A549 (cell line): ENCODE data around the gene RDH12. TPM values are rescaled to one million over a fixed set of nuclear protein-coding genes. Genes with fewer than 3 reads are reported as not detected.
A peak's percentile ranks its signal among the peaks of the same experiment; 100 is the strongest.
"Not testable (repeated sequence)": the region's sequence is repeated elsewhere in the genome, so short reads cannot be mapped to it uniquely, and the experiment has no call there.

Source experiments
- ATAC-seq, 2 experiments: fragments of 200-7000 bp in 1 of 2; fragments of >200 bp in 1 of 2; cut with Nextera tagmentation in 1 of 2; cut with Tn5 transposase in 1 of 2; 3 replicates each; pipeline versions ENCODE4 v1.8.0 to v1.9.1; 2018 to 2020; ENCODE audit warnings: mild to moderate bottlenecking in 1 of 2, moderate library complexity in 1 of 2
- CTCF ChIA-PET: fragments of 300-600 bp; sonication (Branson Sonifier 250); formaldehyde crosslinking; extraction: SDS; loops from one replicate; lab custom pipeline; 2021; ENCODE audit warnings: antibody characterized with exemption, inconsistent platforms; lab: Yijun Ruan, JAX
- POLR2A ChIA-PET: fragments of 350-600 bp; formaldehyde crosslinking; extraction: SDS; loops from one replicate; lab custom pipeline; 2021; ENCODE audit warnings: antibody characterized with exemption, inconsistent platforms; lab: Yijun Ruan, JAX
- DNase-seq, 2 experiments: peaks; one replicate each; pipeline versions ENCODE4 v3.0.0 to v3.0.0-alpha.2; 2011 to 2016; ENCODE audit warnings: low read depth in 1 of 2, low spot score in 1 of 2
- FAIRE-seq: peaks from 2 replicates; lab custom pipeline; 2011; peaks lifted over from hg19 to GRCh38; lab: Jason Lieb, UNC
- H3K27ac ChIP-seq, 2 experiments: fragments of >200 bp; sonication (Bioruptor Twin); formaldehyde crosslinking; 3 replicates each; pipeline ENCODE4 v1.5.1; 2016 to 2017
- H3K4me1 ChIP-seq: fragments of >200 bp; sonication (Bioruptor Twin); formaldehyde crosslinking; 3 replicates; pipeline ENCODE4 v1.6.1; 2016
- H3K4me2 ChIP-seq: fragments of >200 bp; sonication (Bioruptor Twin); formaldehyde crosslinking; 3 replicates; pipeline ENCODE4 v1.6.1; 2016
- H3K4me3 ChIP-seq: fragments of >200 bp; sonication (Bioruptor Twin); formaldehyde crosslinking; 3 replicates; pipeline ENCODE4 v1.5.1; 2016
- H3K9me3 ChIP-seq: fragments of >200 bp; sonication (Bioruptor Twin); formaldehyde crosslinking; 3 replicates; pipeline ENCODE4 v1.6.1; 2016
- CBX2 ChIP-seq: fragments of 200-600 bp; sonication (generic); IDR thresholded peaks from 2 replicates; pipeline ENCODE4 v1.6.1; 2016; ENCODE audit warnings: low read depth, mild to moderate bottlenecking, borderline replicate concordance
- CBX8 ChIP-seq: fragments of 200-600 bp; sonication (generic); IDR thresholded peaks from 2 replicates; pipeline ENCODE4 v1.6.1; 2016
- E2F6 ChIP-seq: IDR thresholded peaks from 2 replicates; pipeline ENCODE4 v1.6.1; 2012; ENCODE audit warnings: low read depth, borderline replicate concordance
- ESRRA ChIP-seq: fragments of 150-350 bp; IDR thresholded peaks from 2 replicates; pipeline ENCODE4 v1.6.1; 2014; ENCODE audit warnings: mild to moderate bottlenecking, low read length, borderline replicate concordance
- HOXB13 ChIP-seq: fragments of 250-450 bp; sonication (Bioruptor Pico); IDR thresholded peaks from 2 replicates; pipeline ENCODE4 v1.5.0; 2020; ENCODE audit warnings: low read depth, mild to moderate bottlenecking, moderate library complexity
- KDM5A ChIP-seq: fragments of 200-600 bp; sonication (generic); IDR thresholded peaks from 2 replicates; pipeline ENCODE4 v1.6.1; 2016; ENCODE audit warnings: antibody characterized with exemption, mild to moderate bottlenecking
- MAFK ChIP-seq: fragments of 450-650 bp; IDR thresholded peaks from 2 replicates; pipeline ENCODE4 v1.6.1; 2014; ENCODE audit not compliant: partially characterized antibody
- RAD21 ChIP-seq, 2 experiments: fragments of >200 bp in 1 of 2; sonication (Bioruptor Twin) in 1 of 2; formaldehyde crosslinking in 1 of 2; IDR thresholded peaks in 1 of 2; conservative IDR thresholded peaks in 1 of 2; 2 replicates in 1 of 2; 3 replicates in 1 of 2; pipeline ENCODE4 v1.6.1; 2012 to 2018; ENCODE audit warnings: inconsistent platforms in 1 of 2
- RARB ChIP-seq: fragments of 250-450 bp; sonication (Bioruptor Pico); IDR thresholded peaks from 2 replicates; pipeline ENCODE4 v1.8.0; 2021; ENCODE audit warnings: mild to moderate bottlenecking, moderate library complexity
- SREBF2 ChIP-seq: fragments of 450-650 bp; IDR thresholded peaks from 2 replicates; pipeline ENCODE4 v1.6.1; 2014; ENCODE audit warnings: mild to moderate bottlenecking, moderate library complexity
- TFCP2L1 ChIP-seq: fragments of 250-450 bp; sonication (Bioruptor Pico); IDR thresholded peaks from 2 replicates; pipeline ENCODE4 v1.5.0; 2021; ENCODE audit warnings: mild to moderate bottlenecking
- ZFP36 ChIP-seq: fragments of 450-650 bp; IDR thresholded peaks from 2 replicates; pipeline ENCODE4 v1.6.1; 2014; ENCODE audit warnings: borderline replicate concordance; ENCODE audit not compliant: partially characterized antibody
- ZNF302 ChIP-seq: fragments of 250-450 bp; sonication (Bioruptor Pico); IDR thresholded peaks from 2 replicates; pipeline ENCODE4 v1.9.0; 2021; ENCODE audit warnings: inconsistent platforms, mild to moderate bottlenecking, moderate library complexity
- ZSCAN20 ChIP-seq: fragments of 250-450 bp; sonication (Bioruptor Pico); IDR thresholded peaks from 2 replicates; pipeline ENCODE4 v1.8.0; 2022; ENCODE audit warnings: mild to moderate bottlenecking, moderate library complexity
- WGBS: methylation state at CpG from one replicate; pipeline ENCODE4 v1.1.6; 2017; ENCODE audit errors: missing lambda C conversion rate; 5-methylcytosine and 5-hydroxymethylcytosine counted together
- polyA plus RNA-seq, 4 experiments: library from polyadenylated mRNA; depleted of rRNA in 3 of 4; stranded (reverse); fragments of >200 nt; fragmentation: RNase III in 1 of 4; extraction: RNeasy Plus Mini Kit Qiagen cat#74134 plus additional on column Dnase treatment in 1 of 4; gene quantifications; 2 replicates in 3 of 4; 3 replicates in 1 of 4; pipeline ENCODE4 v1.2.3, GENCODE V29; 2011 to 2017

The RDH12 gene
- polyA plus RNA-seq, 2 of the 4 experiments (the other 2 are of a cell fraction) = 0.12 to 0.14 TPM

GRCh38 chr14:67705211-67705610 is 3.5 kb downstream of the RDH12 start:
- WGBS = 5% methylated on average over 3 of the region's 3 CpGs
- H3K27ac ChIP-seq = peak overlapping the region in 1 of 2 experiments; percentile 53; a peak in 2 of 6 replicates
- FAIRE-seq (no peak), DNase-seq (peak in 1 of 2 experiments; percentile 18), ATAC-seq (no peak)
- POLR2A ChIA-PET = interaction anchor here (1.5 to 2.0 kb wide), 2 partner anchors 10 to 31 kb away, joined by 17 to 22 read pairs; partner anchors contain the start of genes RDH11 and VTI1B
- no peak overlapping the region for H3K4me3 ChIP-seq
- peaks cover 28% of the 10 kb centered on the region for H3K4me1 ChIP-seq
- peak overlapping the region; percentile 29 for H3K4me2 ChIP-seq
- peaks cover 12% of the 10 kb centered on the region; the same call in 2 of the 3 replicates for H3K9me3 ChIP-seq
- TF ChIP-seq RARB (CRISPR knock-in tag) (no peak), TFCP2L1 (CRISPR knock-in tag) (no peak), KDM5A (no peak), ZSCAN20 (CRISPR knock-in tag) (no peak), HOXB13 (no peak), SREBF2 (no peak), ZNF302 (CRISPR knock-in tag) (no peak), E2F6 (no peak), MAFK (no peak), RAD21 (conservative IDR thresholded peaks at IDR 0.05 in 1 of 2, IDR thresholded peaks at IDR 0.05 in 1 of 2) (no peak)
- CTCF ChIA-PET = interaction anchor here (0.6 to 6.9 kb wide), 50 partner anchors 9 to 345 kb away, joined by 3 to 267 read pairs (median 6); partner anchors contain the start of genes ARG2, ATP6V1D, EIF2S1 and PIGH

GRCh38 chr14:67709346-67709745 is 7.7 kb downstream of the RDH12 start:
- H3K27ac ChIP-seq, ATAC-seq, POLR2A ChIA-PET, DNase-seq, H3K4me3 ChIP-seq, H3K4me2 ChIP-seq, FAIRE-seq: not testable (repeated sequence)
- CTCF ChIA-PET = interaction anchor here (1.7 kb wide), 1 partner anchor 17 kb away, joined by 5 read pairs; no protein-coding TSS in a partner anchor
- Histone ChIP-seq H3K4me1 (peaks cover 11% of the 10 kb centered on the region), H3K9me3 (peaks cover 20% of the 10 kb centered on the region)

GRCh38 chr14:67709796-67710195 is 8.1 kb downstream of the RDH12 start:
- POLR2A ChIA-PET, H3K4me3 ChIP-seq: not testable (repeated sequence)
- CTCF ChIA-PET = interaction anchor here (1.4 to 1.7 kb wide), 2 partner anchors 15 to 17 kb away, joined by 3 to 5 read pairs; no protein-coding TSS in a partner anchor

GRCh38 chr14:67710209-67710608 is 8.5 kb downstream of the RDH12 start:
- FAIRE-seq (no peak), DNase-seq (peak in 1 of 2 experiments; percentile 51), ATAC-seq (no peak)
- Histone ChIP-seq H3K9me3 (peaks cover 20% of the 10 kb centered on the region), H3K4me1 (peaks cover 5% of the 10 kb centered on the region), H3K4me2 (no peak overlapping the region), H3K4me3 (no peak overlapping the region), H3K27ac (no peak overlapping the region)
- 77% methylated on average over 2 of the region's 2 CpGs for WGBS
- TF ChIP-seq CBX8 (no peak), ZFP36 (peak; percentile 97), ZSCAN20 (CRISPR knock-in tag) (no peak)
- ChIA-PET CTCF (interaction anchor here (1.2 to 1.7 kb wide), 3 partner anchors 16 to 18 kb away, joined by 3 to 5 read pairs (median 3); no protein-coding TSS in a partner anchor), POLR2A (no interaction called here)

More at GRCh38 chr14:67709796-67710195, 8.1 kb downstream of the RDH12 start:
- not testable (repeated sequence) for ATAC-seq, FAIRE-seq, H3K4me1 ChIP-seq, H3K27ac ChIP-seq, DNase-seq, H3K4me2 ChIP-seq
- WGBS = 11% methylated on average over 1 of the region's 1 CpG
- H3K9me3 ChIP-seq = peaks cover 20% of the 10 kb centered on the region

GRCh38 chr14:67717048-67717447 is 15.4 kb downstream of the RDH12 start:
- TF ChIP-seq ZNF302 (CRISPR knock-in tag) = no peak
- no peak for TF ChIP-seq CBX2
- no peak for TF ChIP-seq ESRRA
- no peak overlapping the region for H3K27ac ChIP-seq
- whole genome bisulfite sequencing = 94% methylated on average over 1 of the region's 1 CpG
- DNase-seq = no peak
- ATAC-seq = no peak
- FAIRE-seq = no peak
- 0 out of 3 replicates have a peak, but pooled peaks cover 4% of the 10 kb centered on the region for H3K4me1 ChIP-seq
- H3K4me2 ChIP-seq = no peak overlapping the region
- POLR2A ChIA-PET = no interaction called here
- CTCF ChIA-PET = interaction anchor here (6.7 kb wide), 1 partner anchor 13 kb away, joined by 44 read pairs; no protein-coding TSS in a partner anchor
- H3K9me3 ChIP-seq = no peaks in the 10 kb centered on the region
- no peak overlapping the region for H3K4me3 ChIP-seq
